ENCODE data around the gene TPSD1. TPM values are rescaled to one million over a fixed set of nuclear protein-coding genes. Genes with fewer than 3 reads are reported as not detected.

Gene TPSD1
- total and polyA plus RNA-seq, 2 donors (not counting 3 experiments of a cell fraction or from before 2014, with no cell fraction given), result not detected

GRCh38 chr16:1212616-1213194 lies 43.2 kb upstream of the TPSD1 start:
- no peak overlapping the region for H3K9ac ChIP-seq (replicated peaks; ENCODE audit: extremely low read depth, insufficient read depth, low read length)
- ChIA-PET CTCF (no interaction called here), POLR2A (no interaction called here)
- H3K9me1 ChIP-seq (replicated peaks; ENCODE audit: control insufficient read depth, extremely low read depth, insufficient read depth, low read length), result no peaks in the 10 kb centered on the region
- no peaks in the 10 kb centered on the region for H3K79me2 ChIP-seq (ENCODE audit: control insufficient read depth, insufficient read depth, low read length)
- no peak for TF ChIP-seq GATA2 (IDR thresholded peaks at IDR 0.05; ENCODE audit: insufficient read depth, insufficient read length, low read depth, low read length)
- TF ChIP-seq, protein P1, sequence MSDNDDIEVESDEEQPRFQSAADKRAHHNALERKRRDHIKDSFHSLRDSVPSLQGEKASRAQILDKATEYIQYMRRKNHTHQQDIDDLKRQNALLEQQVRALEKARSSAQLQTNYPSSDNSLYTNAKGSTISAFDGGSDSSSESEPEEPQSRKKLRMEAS (IDR thresholded peaks at IDR 0.05; ENCODE audit: insufficient read depth, insufficient read length), result no peak
- no peak for TF ChIP-seq POLR2A (IDR thresholded peaks at IDR 0.05; ENCODE audit: low read depth, low read length)
- TF ChIP-seq CTCF (IDR thresholded peaks at IDR 0.05; ENCODE audit: extremely low read depth in 1 of 2, insufficient read depth in 1 of 2, low read depth in 1 of 2, low read length in 2 of 2), result no peak
- TF ChIP-seq FOS (IDR thresholded peaks at IDR 0.05; ENCODE audit: borderline replicate concordance, insufficient read depth, low read length), result no peak
- no peak for TF ChIP-seq MYC (IDR thresholded peaks at IDR 0.05; ENCODE audit: low read depth, low read length)
- no peak for TF ChIP-seq JUN (IDR thresholded peaks at IDR 0.05; ENCODE audit: borderline replicate concordance, insufficient read depth, insufficient read length, low read depth)
- no peak for TF ChIP-seq POLR2AphosphoS5 (IDR thresholded peaks at IDR 0.05; ENCODE audit: insufficient read depth, low read depth, low read length)
- no peak for TF ChIP-seq EZH2 (IDR thresholded peaks at IDR 0.05; ENCODE audit: borderline replicate concordance, low read depth, low read length, severe bottlenecking)
- BruUV-seq (replicated peaks), result no TSS peak
- H3K27me3 ChIP-seq (ENCODE audit: control insufficient read depth in 2 of 2, insufficient read depth in 2 of 2, low read length in 2 of 2), result no peaks in the 10 kb centered on the region
- H3K4me2 ChIP-seq (ENCODE audit: insufficient read depth, low read length), result no peak overlapping the region
- no peaks in the 10 kb centered on the region for H3K36me3 ChIP-seq (ENCODE audit: control insufficient read depth in 2 of 2, extremely low read depth in 1 of 2, insufficient read depth in 2 of 2, low read length in 2 of 2)
- no peaks in the 10 kb centered on the region for H3K9me3 ChIP-seq (replicated peaks; ENCODE audit: control insufficient read depth, insufficient read depth, low read length)
- H3K27ac ChIP-seq (ENCODE audit: insufficient read depth, low read depth, low read length), result no peak overlapping the region
- DNase-seq (ENCODE audit: low read depth, low spot score) (no peak), FAIRE-seq (no peak)
- dilution Hi-C loops (cut with MboI; ENCODE audit: extremely low pct_ligation_motif_present, low sequenced_read_pairs), result no loop called here
- intact Hi-C loops (cut with micrococcal nuclease), result no loop called here
- no peak overlapping the region for H3K4me3 ChIP-seq (replicated peaks in 1 of 3; ENCODE audit: insufficient read depth in 1 of 3, low read depth in 1 of 3, low read length in 3 of 3)
- no peaks in the 10 kb centered on the region for H3K4me1 ChIP-seq (ENCODE audit: control insufficient read depth, extremely low read depth, insufficient read depth, low read length)
- no peak overlapping the region for H2AFZ ChIP-seq (ENCODE audit: low read depth, low read length)
- H4K20me1 ChIP-seq (replicated peaks; ENCODE audit: control insufficient read depth, extremely low read depth, insufficient read depth, low read length), result no peaks in the 10 kb centered on the region

Data from endothelial cell of umbilical vein (primary cell).